ENCODE measurements around the gene R3HCC1L.

R3HCC1L gene

DNA sequence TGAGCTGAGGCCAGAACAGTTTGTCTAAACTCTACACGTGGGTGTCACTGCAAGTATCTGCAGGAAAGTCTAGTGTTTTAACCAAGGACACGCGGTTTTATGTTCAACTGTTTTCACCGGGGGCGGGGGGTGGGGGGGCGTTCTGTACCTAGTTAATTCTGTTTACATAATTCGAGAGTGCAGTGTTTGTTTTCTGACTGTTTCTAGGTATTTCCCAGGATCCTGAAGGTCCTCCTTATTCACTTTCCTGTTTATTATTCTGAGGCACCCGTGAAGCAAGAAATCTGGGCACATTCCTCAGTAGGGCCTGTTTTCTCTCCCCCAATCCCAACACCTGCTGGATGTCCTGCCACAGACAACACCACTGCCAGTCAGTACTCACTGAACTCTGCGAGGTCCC is 125.9 kb downstream of the R3HCC1L start:
- no peak for DNase-seq (ENCODE audit: low read depth, low spot score)

DNA sequence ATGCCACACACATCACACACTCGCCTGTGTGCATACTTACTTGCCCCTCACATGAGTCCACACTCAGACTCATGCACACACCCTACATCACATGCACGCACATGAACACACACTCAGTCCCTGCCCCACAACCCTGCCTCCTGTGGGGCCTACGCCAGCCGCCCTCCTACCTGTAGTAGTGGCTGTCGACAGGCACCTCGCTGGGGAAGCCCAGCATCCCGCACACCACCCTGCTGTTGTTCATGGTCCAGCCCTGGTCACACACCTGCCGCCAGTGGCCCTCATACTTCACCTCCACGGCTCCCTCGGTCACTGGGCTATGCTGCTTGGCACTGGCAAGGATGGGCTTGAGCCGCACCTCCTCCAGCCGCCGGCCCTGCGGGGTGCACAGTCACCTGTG is 126.3 kb downstream of the R3HCC1L start:
- no peak for DNase-seq (ENCODE audit: low read depth, low spot score)

DNA sequence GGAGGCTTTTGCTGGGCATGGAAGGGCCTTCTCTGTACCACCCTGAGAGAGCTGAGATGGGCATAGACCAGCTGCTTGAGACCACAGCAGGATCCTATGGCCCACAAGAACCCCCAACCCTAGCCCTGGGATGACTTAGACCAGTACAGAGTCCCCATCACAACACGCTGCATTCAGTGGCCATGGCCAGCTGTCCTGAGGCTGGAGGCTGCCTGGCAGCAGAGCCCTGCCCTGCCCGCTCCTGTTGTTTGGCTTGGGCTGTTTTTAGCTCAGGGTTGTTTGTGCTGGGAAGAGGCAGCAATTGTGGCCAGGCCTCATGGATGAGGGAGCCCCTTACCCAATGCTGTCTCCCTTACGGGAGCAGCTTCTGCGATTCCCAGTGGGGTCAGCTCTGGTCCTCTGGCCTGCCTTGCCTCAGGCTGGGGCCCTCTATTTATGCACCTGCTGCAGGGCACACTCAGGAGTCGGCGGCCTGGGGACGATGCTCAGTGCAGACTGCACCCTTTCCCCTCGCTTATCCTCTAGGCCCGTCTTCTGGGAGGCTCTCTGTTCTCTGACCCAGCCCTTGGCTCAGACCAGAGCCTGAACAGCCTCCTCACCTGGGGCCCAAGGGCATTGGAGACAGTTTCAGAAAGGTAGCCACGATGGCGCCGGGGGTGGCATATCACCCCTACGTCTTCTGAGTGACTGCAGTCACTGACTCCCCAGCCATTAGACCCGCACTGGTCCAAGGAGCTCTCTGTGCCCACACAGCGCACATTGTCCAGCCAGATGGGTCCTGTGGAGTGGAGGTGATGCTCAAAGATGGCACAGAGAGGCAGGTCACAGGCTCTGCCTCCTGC is 127.2 kb downstream of the R3HCC1L start:
- DNase-seq (ENCODE audit: low read depth, low spot score) = no peak

DNA sequence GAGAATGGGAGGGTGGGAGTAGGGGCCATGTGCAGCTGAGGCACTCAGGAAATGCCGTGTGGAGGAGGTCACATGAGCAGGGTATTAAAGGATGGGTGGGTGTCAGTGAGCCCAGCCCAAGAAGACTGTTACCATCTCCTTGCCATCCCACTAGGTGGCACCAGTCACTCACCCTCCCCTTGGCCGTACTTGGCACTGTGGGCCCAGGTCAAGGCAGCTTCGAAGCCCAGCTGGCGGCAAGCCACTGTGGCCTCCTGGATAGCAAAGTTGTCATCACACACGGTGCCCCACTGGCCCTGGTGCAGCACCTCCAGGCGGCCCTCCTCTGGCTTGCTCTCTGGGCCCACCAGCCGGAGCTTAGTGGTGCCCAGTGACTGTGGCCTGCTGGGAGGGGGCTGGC is 128.1 kb downstream of the R3HCC1L start:
- no peak for DNase-seq (ENCODE audit: low read depth, low spot score)

DNA sequence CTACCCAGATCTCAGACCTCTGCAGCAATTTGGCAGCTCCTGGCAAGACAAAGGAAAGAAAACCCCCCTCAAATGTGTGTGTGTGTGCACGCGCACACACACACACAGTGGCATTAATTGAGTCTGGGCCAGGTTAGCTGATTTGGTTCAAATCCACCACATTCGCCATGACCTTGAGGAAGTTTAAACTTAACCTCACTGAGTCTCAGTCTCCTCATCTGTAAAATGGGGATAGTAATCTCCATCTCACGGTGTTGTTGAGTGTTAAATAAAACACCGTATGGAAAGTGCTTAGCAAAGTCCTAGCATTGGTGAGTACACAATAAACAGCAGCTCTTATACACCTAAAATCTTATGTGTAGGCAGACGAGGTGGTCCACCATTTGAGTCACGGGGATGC is 128.6 kb downstream of the R3HCC1L start:
- DNase-seq (ENCODE audit: low read depth, low spot score) = no peak

DNA sequence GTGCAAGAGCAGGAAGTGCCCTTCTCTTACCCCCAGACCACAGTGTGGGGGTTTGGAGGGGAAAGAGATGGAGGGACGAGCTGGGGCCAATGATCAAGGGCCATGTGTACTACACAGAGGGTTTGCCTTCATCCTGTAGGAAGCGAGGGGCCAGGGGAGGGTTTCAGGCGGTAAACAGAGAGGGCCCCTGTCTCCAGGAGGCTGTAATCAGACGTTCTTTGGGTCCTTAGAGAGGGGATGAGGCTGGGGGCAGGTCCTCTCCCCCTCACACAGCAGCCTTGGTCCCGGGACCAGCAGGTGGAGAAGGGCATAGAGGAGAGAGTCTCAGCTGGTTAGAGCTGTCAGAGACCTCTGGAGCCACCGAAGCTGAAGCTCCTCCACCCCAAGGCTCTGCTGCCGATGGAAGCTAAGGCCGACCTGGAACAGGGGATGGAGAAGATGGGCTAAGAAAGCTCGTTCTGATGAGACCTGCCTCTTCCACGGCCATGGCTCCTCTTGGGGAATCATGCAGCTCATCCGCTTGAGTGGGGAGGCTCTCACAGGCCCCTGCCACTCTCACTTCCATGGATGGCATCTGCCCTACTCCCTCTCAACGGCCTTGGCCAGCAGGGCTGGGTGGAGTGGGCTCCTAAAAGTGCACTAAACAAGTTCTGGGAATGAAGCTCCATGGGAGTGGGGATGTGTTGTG is 130.1 kb downstream of the R3HCC1L start:
- no peak for DNase-seq (ENCODE audit: low read depth, low spot score)

DNA sequence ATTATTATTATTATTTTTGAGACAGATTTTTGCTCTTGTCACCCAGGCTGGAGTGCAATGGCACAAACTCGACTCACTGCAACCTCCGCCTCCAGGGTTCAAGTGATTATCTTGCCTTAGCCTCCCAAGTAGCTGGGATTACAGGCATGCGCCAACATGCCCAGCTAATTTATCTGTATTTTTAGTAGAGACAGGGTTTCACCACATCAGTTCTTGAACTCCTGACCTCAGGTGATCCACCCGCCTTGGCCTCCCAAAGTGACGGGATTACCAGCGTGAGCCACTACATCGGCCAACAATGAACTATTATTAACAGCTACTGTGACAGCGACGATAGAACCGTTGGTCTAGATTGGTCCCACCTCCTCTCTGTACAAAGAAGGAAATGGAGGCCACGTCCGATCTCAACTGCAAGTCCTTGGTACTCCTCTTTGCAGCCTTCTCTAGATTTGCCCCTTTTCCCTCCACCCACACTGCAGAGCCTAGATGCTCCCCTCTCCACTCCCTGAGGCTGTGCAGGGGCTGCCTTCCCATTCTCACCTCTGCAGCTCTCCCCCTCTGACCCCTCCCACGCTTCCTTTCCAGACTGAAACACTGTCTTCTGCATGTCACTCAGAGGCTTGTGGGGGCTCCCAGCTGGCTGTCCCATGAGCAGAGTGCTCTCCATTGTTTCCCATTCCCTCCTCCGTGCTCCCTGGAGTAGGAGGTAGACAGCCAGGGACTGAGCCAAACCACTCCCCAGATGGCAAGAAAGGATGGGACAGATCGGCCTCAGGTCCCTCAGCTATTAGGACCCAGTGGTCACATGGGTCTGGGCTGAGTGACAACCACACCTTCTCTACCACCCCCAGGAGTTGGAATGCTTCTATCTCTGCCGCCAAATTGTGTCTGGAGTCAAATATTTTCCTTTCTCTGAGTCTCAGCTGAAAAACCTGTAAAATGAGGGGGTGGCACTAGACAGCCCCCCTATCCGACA is 131.2 kb downstream of the R3HCC1L start:
- DNase-seq (ENCODE audit: low read depth, low spot score) = no peak

DNA sequence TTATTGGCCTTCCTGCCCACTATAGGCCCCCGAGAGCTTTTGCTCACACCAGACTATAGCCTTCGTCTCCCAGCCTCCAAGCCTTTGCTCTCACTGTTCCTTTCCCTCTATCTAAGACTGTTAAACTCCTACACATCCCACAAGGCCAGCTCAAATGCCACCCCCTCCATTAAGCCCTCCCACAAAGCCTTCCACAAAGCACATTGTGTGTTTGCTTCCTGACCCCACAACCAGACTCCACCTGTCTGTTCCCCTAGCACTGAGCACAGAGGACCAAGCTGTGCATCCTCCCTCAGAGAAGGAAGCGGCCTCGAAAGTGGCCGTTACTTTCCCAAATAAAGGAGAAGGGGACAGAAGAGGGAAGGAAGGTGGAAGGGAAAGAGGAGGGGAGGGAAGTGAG is 132.2 kb downstream of the R3HCC1L start:
- no peak for DNase-seq (ENCODE audit: low read depth, low spot score)

DNA sequence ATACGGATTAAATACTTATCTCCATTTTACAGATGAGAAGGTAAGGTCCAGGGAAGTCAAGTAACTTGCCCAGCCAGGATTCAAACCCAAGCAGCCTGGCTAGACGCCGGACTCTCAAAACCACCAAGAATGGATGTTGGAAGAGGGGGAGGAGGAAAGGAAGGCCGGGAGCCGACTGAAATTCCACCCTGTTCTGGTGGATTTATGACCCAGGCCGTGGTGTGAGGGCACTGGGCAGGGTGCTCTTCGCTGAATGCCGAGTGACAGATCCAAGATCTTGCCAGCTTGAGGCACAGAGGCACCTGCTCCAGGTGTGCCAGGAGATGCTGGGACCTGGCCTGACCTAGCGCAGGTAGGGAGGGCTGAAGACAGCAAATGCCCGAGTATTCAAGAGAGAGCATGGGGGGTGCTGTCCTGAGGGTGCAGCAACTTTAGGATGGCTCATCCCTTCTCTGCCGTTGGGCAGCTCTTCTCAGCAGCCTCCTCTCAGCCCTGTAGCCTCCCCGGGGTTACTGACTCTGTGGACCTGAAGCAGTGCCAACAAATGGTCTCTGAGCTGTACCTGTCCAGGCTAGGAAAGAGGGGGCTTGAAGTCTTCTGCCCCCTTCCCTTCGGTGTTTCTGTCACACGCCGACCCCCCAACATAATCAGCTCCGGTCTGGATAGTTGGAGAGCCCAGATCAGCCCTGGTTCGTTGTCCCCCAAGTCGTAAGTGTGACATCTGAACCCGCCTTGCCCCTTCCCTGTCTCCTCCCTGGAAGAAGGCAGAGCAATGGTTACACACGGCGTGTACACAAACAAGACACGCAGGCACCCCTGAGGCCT is 132.8 kb downstream of the R3HCC1L start:
- no peak for DNase-seq (ENCODE audit: low read depth, low spot score)

DNA sequence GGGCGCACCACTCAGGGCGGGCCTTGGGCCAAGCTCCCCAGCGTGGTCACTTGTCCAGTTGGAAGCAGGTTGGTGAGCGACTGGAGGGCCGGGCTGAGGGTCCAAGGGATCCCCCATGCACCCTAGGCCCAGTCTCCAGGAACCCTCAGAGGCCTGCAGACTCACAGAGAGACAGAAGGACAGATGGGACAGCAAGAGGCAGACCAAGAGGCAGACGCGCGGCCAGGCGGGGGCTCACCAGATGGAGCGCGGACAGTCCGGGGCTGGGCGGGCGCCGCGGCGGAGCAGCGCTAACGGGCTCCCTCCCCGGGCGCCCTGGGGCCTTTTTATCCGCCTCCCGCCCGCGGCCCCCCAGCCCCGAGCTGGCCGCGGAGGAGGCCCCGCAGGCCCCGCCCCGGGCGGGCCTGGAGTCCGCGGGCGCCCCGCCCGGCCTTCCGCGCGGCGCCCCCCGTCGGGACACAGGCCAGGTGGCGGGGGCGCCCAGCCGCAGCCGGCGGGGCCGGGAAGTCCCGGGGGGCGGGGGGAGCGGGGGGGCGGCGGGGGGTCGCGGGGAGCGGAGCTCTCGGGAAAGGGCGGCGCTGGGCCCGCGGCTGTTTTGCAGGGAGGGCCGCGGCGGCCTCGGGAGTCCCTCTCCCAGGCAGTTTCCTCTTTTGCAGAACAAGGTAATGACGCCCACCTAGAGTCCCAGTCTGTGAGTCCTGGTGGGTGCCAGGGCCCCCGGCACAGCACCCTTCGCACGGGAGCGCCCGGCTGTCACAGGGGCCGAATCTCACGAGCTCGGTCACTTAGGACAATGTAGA is 133.6 kb downstream of the R3HCC1L start, which contains the start of gene LOXL4:
TSS of gene LOXL4 (minus strand) at position 301 of the 800 bp plus-strand sequence. CDS start 5,175 bp downstream, outside the sequence.
- no peak for DNase-seq (ENCODE audit: low read depth, low spot score)

DNA sequence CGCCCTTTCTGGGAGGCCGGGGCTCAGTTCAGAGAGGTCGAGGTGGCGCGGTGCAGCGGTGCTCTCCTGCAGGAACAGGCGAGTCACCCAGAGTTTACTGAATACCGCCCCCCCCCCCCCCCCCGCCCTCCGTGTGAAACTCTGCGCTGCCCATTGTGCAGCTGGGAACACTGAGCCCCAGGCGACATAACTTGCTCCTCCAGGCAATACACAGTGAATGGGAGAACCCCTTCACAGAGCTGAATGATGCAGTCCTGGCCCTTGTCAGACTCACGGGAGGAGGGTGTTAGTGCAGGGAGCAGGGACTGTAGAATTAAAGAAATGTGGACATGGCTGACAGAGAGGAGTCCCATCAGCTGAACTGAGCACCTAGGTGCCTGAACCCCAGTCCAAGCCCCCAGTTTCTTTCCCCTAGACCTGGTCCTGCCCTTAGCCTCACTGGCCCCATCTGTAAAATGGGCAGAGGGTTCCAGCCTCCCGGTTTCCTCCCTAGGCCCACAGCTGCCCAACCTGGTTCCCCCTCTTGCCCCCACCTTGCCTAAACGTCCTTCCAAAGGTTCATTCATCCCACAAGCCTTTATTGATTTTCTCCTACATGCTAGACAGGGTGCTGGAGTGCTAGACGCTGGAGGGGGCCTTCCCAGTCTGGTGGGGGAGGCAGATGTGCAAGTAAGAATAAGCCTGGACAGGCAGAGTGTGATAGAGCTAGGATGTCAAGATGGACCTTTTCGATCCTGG is 134.4 kb downstream of the R3HCC1L start:
- DNase-seq (ENCODE audit: low read depth, low spot score) = no peak

DNA sequence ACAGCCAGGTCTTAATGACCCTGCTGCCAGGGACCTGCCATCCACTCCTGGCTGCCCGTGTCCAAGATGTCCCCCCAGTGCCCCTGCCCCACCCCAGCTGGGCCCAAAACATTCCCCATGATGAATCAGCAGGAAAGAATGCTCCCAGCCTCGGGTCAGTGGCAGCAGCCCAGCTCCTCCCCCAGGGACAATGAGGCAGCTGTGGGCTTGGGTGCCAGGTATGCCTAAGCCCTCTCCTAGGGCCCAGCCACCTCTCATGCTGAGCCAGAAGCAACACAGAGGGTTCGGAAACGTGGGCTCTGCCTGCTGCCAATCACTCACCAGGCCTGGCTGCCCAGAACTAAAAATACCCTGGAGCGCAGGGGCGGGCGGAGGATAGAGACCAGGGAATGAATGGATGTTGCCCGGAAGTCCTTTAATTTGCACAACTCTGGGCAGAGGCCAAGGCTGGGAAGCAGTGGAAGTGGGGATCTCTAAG is 135.0 kb downstream of the R3HCC1L start:
- no peak for DNase-seq (ENCODE audit: low read depth, low spot score)

DNA sequence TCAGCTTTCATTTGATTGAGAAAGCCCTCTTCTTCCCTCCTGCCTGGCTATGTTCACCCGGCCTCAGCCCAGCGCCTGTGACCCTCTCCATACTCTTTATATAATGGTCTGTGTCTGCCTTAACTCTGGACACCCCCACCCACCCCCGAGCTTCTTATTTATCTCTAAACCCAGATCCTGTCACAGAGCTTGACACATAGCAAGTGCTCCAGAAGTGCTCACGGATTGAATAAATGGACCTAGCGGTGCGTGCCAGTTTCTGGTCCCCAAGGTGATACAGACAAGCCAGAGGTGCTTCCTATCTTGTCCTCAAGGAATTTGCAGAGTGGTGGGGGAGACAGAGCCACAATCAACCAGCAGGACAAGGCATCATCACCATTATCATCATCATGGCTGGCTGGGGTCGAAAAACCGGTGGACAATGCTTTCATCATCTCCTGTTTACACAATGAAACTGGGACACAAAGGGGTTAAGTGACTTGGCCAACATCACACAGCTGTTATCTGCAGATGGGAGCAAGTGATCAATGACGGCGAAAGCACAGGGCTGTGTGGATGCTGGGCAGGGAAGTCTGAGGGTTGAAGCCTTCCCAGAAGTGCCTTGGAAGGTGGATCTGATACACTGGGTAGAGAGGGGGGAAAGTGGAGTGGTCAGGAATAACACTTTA is 135.8 kb downstream of the R3HCC1L start:
- no peak for DNase-seq (ENCODE audit: low read depth, low spot score)

DNA sequence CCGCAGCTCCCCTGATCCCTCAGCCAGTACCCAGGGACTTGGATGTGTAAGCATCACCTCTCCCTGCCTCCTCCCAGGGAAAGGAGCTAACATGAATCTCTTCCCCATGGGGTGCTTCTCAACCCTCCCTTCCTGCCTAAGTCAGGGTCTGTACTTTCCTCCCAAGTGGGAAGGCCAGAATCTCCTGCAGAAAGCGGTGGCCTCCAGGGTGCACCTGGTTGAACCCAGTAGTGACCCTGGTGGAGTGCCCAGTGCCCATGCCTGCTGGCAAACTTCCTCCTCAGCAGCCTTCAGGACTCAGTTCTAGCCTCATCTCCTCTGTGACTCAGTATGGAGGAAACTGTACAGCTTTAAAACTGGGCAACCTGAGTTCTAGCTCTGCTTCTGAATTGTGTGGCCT is 136.3 kb downstream of the R3HCC1L start:
- no peak for DNase-seq (ENCODE audit: low read depth, low spot score)

DNA sequence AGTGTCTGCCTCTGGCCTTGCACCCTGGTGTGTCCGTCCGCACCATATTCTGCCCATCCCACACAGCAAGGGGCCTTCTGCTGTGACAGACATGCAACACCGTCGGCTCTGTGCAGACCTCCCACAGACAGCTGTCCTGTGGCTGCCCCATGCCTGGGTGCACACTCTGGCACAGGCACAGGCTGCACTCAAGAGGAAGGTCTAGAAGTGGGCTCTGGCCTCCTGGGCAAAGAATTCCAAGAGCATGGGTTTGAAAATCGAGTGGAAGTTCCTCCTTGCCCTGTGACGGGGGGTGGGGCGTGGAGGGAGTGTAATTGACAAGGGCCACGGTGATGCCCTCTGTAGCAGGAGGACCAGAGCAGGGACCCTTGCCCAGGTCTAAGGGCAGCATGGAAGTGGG is 137.8 kb downstream of the R3HCC1L start:
- no peak for DNase-seq (ENCODE audit: low read depth, low spot score)

DNA sequence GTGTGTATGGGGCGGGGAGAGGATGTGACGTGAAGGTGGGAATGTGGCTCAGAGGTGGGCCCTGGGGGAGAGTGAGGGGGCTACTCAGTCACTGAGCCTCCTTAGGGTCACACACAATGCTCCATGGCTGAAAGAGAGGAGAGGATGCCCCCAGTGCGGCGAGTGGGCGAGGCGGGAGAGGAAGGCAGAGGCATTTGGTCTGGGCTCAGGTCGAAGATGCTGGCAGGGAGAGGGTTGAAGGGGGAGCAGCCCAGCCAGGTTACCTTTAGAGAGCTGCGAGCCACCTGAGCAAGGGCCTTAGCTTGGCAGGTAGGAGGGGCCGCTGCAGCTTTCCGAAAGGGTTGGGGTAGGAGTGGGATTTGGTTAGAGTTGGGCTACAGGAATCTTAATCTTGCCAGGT is 138.2 kb downstream of the R3HCC1L start:
- no peak for DNase-seq (ENCODE audit: low read depth, low spot score)

DNA sequence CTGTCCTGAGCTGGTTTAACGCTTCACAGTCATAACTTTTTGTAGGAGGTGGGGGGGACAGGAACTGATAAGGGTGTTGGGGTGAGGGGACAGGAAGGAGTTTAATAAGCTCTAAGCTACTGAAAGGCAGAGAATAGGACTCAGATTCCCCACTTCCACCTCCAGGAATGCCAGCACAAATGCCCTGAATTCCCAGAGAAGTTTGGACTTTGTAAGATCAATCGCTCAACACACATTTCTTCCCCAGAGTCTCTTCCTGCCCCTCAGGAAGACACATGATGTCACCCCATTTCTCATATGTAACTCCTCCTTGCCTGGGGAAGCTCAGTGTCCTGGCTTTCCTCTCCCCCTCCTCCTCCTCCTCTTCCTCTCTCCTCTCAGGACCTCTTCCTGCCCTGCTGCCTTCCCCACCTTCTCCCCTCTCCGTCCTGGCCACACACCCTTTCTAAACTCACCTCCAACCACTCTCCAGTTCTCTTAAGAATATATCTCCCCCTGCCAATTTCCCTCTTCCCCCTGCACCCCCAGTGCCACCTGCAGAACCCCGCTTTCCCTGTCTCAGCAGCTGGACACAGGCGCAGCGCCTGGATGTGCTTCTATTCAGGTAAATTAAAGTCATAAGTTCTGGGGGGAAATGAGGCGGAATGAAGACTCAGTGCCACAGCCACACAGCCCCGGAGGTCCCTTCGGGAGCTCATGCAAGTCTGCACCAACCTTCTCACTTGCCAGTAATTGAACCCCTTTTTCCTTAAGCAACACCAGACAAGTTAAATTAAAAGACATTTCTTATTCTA is 138.8 kb downstream of the R3HCC1L start:
- no peak for DNase-seq (ENCODE audit: low read depth, low spot score)

DNA sequence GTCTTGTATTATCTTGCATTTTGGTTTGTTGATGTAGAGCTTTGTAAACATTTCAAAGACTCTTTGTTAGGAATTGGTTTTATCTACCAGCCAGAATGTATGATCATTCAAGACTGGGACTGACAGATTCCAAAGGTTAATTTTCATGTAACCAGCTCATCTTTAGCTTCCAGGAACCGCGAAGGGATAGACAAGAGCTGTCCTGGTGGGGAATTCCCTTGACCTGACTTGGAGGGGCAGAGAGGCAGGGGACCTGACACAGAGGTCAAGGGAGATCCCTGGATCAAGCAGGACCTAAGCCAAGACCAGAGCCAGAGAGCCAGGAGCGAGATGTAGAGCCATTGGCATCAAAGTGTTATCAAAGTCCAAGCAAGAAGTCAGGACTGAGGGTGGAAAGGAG is 140.1 kb downstream of the R3HCC1L start:
- no peak for DNase-seq (ENCODE audit: low read depth, low spot score)

All from iPS DF 19.7 (cell line).